ENCODE measurements around the gene TGFBR3L. TPM values are rescaled to one million over a fixed set of nuclear protein-coding genes. Genes with fewer than 3 reads are reported as not detected.
A peak's percentile ranks its signal among the peaks of the same experiment; 100 is the strongest.

TGFBR3L gene
- total and polyA plus RNA-seq, 2 of the 8 experiments (the other 6 are each of a cell fraction or from before 2014, with no cell fraction given), result 3.1 to 3.7 TPM

- Histone ChIP-seq H3K23ac (ENCODE audit: insufficient read length) (no peak overlapping the region), H2BK15ac (ENCODE audit: low read length) (no peak overlapping the region), H3K4me1 (replicated peaks in 1 of 4; ENCODE audit: control insufficient read depth in 3 of 4, insufficient read depth in 4 of 4, low read length in 3 of 4) (peaks cover 0 to 24% (median 16%) of the 10 kb centered on the region in 4 experiments; a peak in 5 of 7 replicates), H2AFZ (ENCODE audit: low read length) (no peak overlapping the region), H3K56ac (replicated peaks; ENCODE audit: insufficient read length, low read depth, low read length) (no peak overlapping the region), H3K36me3 (ENCODE audit: control insufficient read depth in 2 of 4, insufficient read depth in 4 of 4, low read length in 3 of 4) (no peaks in the 10 kb centered on the region), H4K20me1 (replicated peaks in 1 of 2; ENCODE audit: control insufficient read depth in 1 of 2, insufficient read depth in 2 of 2, low read length in 2 of 2) (peaks cover 4% of the 10 kb centered on the region in 2 experiments), H3K79me1 (ENCODE audit: low read depth, low read length) (no peaks in the 10 kb centered on the region; the same call in 1 of the 2 replicates), H3K18ac (ENCODE audit: extremely low read depth, low read length) (peak overlapping the region; percentile 60; the same call in 1 of the 2 replicates), H2AK5ac (ENCODE audit: low read depth, low read length) (no peak overlapping the region), H2BK5ac (ENCODE audit: low read depth, low read length) (no peak overlapping the region; the same call in 1 of the 2 replicates), H3K23me2 (ENCODE audit: low read depth, low read length) (peaks cover 16% of the 10 kb centered on the region), H3K4ac (replicated peaks; ENCODE audit: insufficient read length, low read depth, low read length) (no peak overlapping the region), H4K5ac (ENCODE audit: insufficient read length, low read depth, low read length) (no peak overlapping the region), H3K79me2 (ENCODE audit: control insufficient read depth in 1 of 2, insufficient read depth in 2 of 2, low read length in 2 of 2) (no peaks in the 10 kb centered on the region), H3K9me3 (ENCODE audit: insufficient read depth in 2 of 2, low read depth in 1 of 2, low read length in 1 of 2) (no peaks in the 10 kb centered on the region), H3K9ac (replicated peaks in 1 of 4; ENCODE audit: extremely low read depth in 1 of 4, low read depth in 3 of 4, low read length in 3 of 4) (no peak overlapping the region; a peak in 1 of 7 replicates), H3K27ac (ENCODE audit: low read depth, low read length) (peak overlapping the region; percentile 56), H2BK12ac (ENCODE audit: low read depth, low read length) (no peak overlapping the region), H3K4me2 (ENCODE audit: insufficient read depth in 1 of 2, low read depth in 2 of 2, low read length in 2 of 2) (peak overlapping the region; percentile 58 to 89), H2BK120ac (replicated peaks; ENCODE audit: low read depth, low read length) (no peak overlapping the region), H3K4me3 (ENCODE audit: extremely low read depth in 1 of 4, insufficient read depth in 2 of 4, low read depth in 3 of 4, low read length in 4 of 4) (peak overlapping the region in 1 of 4 experiments; percentile 42; a peak in 2 of 8 replicates), H3K27me3 (replicated peaks in 1 of 4; ENCODE audit: control insufficient read depth in 3 of 4, extremely low read depth in 1 of 4, insufficient read depth in 3 of 4, low read length in 3 of 4) (peaks cover 0 to 16% (median 9%) of the 10 kb centered on the region in 4 experiments; a peak in 4 of 7 replicates), H4K8ac (ENCODE audit: extremely low read depth, insufficient read depth, low read length) (peak overlapping the region; percentile 72), H3K14ac (ENCODE audit: insufficient read length) (no peak overlapping the region), H4K91ac (replicated peaks; ENCODE audit: insufficient read length, low read length) (no peak overlapping the region), H2BK20ac (ENCODE audit: low read length) (no peak overlapping the region)
- DNase-seq (ENCODE audit: low read depth in 1 of 2, low spot score in 2 of 2) (peak; percentile 82 to 87), FAIRE-seq (peak; percentile 99)
- 56% methylated on average over 8 of the region's 11 CpGs; no CpG with 5 or more reads in 1 of the 2 experiments for WGBS, 2 experiments (ENCODE audit: extremely low coverage in 1 of 2, insufficient coverage in 1 of 2, insufficient read length in 1 of 2, insufficient replicate concordance in 2 of 2, low coverage in 1 of 2, low lambda C conversion rate in 2 of 2, missing lambda C conversion rate in 1 of 2)
- ChIA-PET POLR2A (ENCODE audit: partially characterized antibody) (interaction anchor here (0.7 to 3.4 kb wide), 6 partner anchors 9 to 672 kb away, joined by 3 to 20 read pairs (median 3); no protein-coding TSS in a partner anchor), CTCF (ENCODE audit: partially characterized antibody) (interaction anchor here (0.6 to 1.3 kb wide), 5 partner anchors 9 to 537 kb away, joined by 3 to 4 read pairs (median 4); no protein-coding TSS in a partner anchor)
- TF ChIP-seq POLR2AphosphoS5 (IDR thresholded peaks at IDR 0.05; ENCODE audit: low read depth, low read length) (no peak), PHF8 (conservative IDR thresholded peaks at IDR 0.05; ENCODE audit: low read depth, low read length) (no peak), SP4 (IDR thresholded peaks at IDR 0.05; ENCODE audit: low read length) (no peak; the same call in 1 of the 2 replicates), SIRT6 (IDR thresholded peaks at IDR 0.05; ENCODE audit: low read length) (no peak), ATF2 (IDR thresholded peaks at IDR 0.05; ENCODE audit: low read length) (no peak), ATF3 (IDR thresholded peaks at IDR 0.05; ENCODE audit: insufficient read depth, low read depth, low read length) (no peak), RNF2 (IDR thresholded peaks at IDR 0.05; ENCODE audit: borderline replicate concordance, low read depth, low read length, missing control alignments, poor library complexity, severe bottlenecking) (no peak), SAP30 (IDR thresholded peaks at IDR 0.05; ENCODE audit: insufficient read depth, insufficient replicate concordance, low read length) (no peak)
Observed at GRCh38 chr19:7870571-7871436, 43.8 kb upstream of the TGFBR3L start.

Data from H1 (cell line).